ENCODE measurements around the gene MAGI1.

- TF ChIP-seq, protein P1, sequence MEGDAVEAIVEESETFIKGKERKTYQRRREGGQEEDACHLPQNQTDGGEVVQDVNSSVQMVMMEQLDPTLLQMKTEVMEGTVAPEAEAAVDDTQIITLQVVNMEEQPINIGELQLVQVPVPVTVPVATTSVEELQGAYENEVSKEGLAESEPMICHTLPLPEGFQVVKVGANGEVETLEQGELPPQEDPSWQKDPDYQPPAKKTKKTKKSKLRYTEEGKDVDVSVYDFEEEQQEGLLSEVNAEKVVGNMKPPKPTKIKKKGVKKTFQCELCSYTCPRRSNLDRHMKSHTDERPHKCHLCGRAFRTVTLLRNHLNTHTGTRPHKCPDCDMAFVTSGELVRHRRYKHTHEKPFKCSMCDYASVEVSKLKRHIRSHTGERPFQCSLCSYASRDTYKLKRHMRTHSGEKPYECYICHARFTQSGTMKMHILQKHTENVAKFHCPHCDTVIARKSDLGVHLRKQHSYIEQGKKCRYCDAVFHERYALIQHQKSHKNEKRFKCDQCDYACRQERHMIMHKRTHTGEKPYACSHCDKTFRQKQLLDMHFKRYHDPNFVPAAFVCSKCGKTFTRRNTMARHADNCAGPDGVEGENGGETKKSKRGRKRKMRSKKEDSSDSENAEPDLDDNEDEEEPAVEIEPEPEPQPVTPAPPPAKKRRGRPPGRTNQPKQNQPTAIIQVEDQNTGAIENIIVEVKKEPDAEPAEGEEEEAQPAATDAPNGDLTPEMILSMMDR (conservative IDR thresholded peaks at IDR 0.05; ENCODE audit: low read length), result no peak
- TF ChIP-seq EZH2phosphoT487 (IDR thresholded peaks at IDR 0.05; ENCODE audit: borderline replicate concordance), result no peak
Observed at GRCh38 chr3:65352951-65353350, 685.8 kb downstream of the MAGI1 start.

Data from Loucy (cell line).